MM.1S (cell line): Measurements from ENCODE around the gene PINK1.

ENCODE experiments used
- CTCF ChIP-seq: fragments of 300-600 bp; sonication (generic); IDR thresholded peaks from 2 replicates; pipeline ENCODE4 v1.5.1; 2016; ENCODE audit warnings: antibody characterized with exemption, low read length, mixed read lengths
- EZH2 ChIP-seq: fragments of 300-600 bp; sonication (generic); optimal IDR thresholded peaks from 2 replicates; pipeline ENCODE3; 2017; ENCODE audit warnings: low read depth, mild to moderate bottlenecking, antibody characterized with exemption, low read length, mixed read lengths

GRCh38 chr1:20593756-20594155, 39.5 kb upstream of the PINK1 start:
- no peak for TF ChIP-seq CTCF
- no peak for TF ChIP-seq EZH2
